D721Med (cell line): ENCODE measurements around the gene CLEC18C.
"Not testable (repeated sequence)": the region's sequence is repeated elsewhere in the genome, so short reads cannot be mapped to it uniquely, and the experiment has no call there.

ENCODE experiments used
- DNase-seq: peaks from one replicate; pipeline ENCODE4 v3.0.0; 2011; ENCODE audit warnings: low spot score; ENCODE audit not compliant: insufficient read length
- FAIRE-seq: peaks from 2 replicates; lab custom pipeline; 2011; peaks lifted over from hg19 to GRCh38; lab: Jason Lieb, UNC
- TF ChIP-seq, protein P1 (sequence below): IDR thresholded peaks from 2 replicates; pipeline ENCODE4 v1.5.1; 2012; ENCODE audit warnings: mild to moderate bottlenecking, control low read depth; ENCODE audit not compliant: insufficient read depth; ENCODE audit errors: missing control alignments

Gene CLEC18C

GRCh38 chr16:70152578-70153302 is 20.8 kb upstream of the CLEC18C start:
- DNase-seq (peak; percentile 6), FAIRE-seq (no peak)
- TF ChIP-seq, protein P1, sequence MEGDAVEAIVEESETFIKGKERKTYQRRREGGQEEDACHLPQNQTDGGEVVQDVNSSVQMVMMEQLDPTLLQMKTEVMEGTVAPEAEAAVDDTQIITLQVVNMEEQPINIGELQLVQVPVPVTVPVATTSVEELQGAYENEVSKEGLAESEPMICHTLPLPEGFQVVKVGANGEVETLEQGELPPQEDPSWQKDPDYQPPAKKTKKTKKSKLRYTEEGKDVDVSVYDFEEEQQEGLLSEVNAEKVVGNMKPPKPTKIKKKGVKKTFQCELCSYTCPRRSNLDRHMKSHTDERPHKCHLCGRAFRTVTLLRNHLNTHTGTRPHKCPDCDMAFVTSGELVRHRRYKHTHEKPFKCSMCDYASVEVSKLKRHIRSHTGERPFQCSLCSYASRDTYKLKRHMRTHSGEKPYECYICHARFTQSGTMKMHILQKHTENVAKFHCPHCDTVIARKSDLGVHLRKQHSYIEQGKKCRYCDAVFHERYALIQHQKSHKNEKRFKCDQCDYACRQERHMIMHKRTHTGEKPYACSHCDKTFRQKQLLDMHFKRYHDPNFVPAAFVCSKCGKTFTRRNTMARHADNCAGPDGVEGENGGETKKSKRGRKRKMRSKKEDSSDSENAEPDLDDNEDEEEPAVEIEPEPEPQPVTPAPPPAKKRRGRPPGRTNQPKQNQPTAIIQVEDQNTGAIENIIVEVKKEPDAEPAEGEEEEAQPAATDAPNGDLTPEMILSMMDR, result no peak

DNA sequence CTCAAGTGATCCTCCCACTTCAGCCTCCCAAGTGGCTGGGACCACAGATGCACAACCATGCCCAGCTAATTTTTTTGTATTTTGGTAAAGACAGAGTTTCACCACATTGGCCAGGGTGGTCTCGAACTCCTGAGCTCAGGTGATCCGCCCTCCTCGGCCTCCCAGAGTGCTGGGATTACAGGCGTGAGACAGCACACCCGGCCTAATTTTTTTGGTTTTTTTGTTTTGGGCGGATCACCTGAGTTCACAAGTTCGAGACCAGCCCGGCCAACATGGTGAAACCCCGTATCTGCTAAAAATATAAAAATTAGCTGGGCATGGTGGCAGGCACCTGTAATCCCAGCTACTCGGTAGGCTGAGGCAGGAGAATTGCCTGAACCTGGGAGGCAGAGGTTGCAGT is 18.9 kb upstream of the CLEC18C start:
- not testable (repeated sequence) for DNase-seq, FAIRE-seq

- TF ChIP-seq, protein P1, result no peak
- FAIRE-seq (no peak), DNase-seq (peak; percentile 8)
Observed at GRCh38 chr16:70156207-70156978, 17.2 kb upstream of the CLEC18C start.

- DNase-seq, result no peak
- FAIRE-seq, result no peak
- TF ChIP-seq, protein P1, result no peak
Observed at GRCh38 chr16:70157105-70157476, 16.5 kb upstream of the CLEC18C start.

DNA sequence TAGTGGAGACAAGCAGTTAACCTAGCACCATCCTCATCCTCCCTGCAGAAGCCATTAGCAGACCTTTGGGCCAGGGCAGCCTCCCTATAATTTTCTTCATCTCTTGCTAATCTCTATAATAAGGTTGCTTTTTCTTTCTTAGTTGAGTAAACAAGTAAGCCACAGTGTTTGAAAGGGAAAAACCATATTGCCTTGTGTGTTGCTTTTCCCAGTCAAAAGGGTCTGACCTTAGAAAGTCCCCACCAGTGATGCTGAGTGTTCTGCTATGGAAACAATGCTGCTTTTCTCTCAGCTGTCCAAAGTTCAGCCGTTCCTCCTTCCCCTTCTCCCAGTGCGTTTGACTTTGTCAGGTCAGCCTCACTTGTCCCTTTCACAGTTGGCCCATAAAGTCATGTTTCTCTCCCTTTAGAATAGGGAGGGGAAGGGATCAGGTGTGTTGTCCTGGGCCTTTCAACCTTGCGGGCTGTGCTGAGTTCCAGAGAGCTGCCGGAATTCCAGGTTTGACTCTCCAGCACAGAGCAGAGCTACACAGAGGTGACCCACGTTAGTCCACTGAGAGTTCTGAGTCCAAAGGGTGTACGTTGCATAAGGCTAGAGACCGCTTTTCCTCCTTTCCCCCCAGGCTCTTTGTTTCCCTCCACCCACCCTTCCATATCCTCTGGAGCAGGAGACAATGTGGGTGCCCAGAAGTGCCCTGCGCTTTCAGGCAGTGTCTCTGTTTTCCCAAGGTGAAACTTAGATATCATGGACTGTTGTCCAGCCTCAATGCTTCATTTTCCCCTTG is 15.9 kb upstream of the CLEC18C start:
- TF ChIP-seq, protein P1, result no peak
- FAIRE-seq (no peak), DNase-seq (no peak)

DNA sequence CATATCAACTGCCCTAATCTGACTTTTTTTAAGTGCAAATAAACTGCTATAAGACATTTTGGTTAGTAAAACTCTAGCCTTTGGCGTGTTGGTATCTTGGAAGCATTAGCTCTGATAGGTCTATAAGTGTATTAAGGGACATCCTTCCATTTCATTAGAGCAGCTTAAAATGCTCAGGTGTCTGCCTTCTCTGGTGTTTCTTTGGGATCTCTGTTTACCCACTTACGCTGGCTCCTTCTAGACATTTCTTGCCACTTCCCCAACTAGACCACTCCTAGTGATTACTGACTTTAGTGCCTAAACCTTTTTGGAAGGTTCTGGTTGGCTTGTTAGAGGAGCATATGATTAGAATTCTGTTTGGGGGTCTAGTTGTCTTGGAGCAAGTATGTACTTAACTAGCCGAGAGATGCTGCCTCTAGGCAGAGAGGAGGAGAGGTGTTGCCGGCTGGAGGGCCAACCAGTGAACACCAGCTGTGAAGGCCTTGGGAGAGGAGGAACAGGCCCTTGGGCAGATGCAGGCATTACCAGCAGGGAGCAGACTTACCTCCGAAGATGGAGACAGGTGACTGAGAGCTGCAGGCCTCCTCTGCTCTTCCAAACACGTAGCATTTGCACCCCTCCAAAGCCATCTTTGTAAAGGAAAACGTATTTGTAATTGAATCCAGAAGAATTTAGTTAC is 15.2 kb upstream of the CLEC18C start:
- TF ChIP-seq, protein P1, result no peak
- DNase-seq (peak; percentile 14), FAIRE-seq (no peak)
